ENCODE measurements around the gene MAPRE3.
"Not testable (repeated sequence)": the region's sequence is repeated elsewhere in the genome, so short reads cannot be mapped to it uniquely, and the experiment has no call there.

The MAPRE3 gene

GRCh38 chr2:27071990-27072830, 101.8 kb downstream of the MAPRE3 start:
- DNase-seq: no peak

GRCh38 chr2:27072920-27073319, 102.5 kb downstream of the MAPRE3 start:
- DNase-seq: no peak

- no peak for DNase-seq
Measured at GRCh38 chr2:27073782-27074181, 103.3 kb downstream of the MAPRE3 start.

GRCh38 chr2:27074738-27075565, 104.5 kb downstream of the MAPRE3 start:
- no peak for DNase-seq

GRCh38 chr2:27075566-27075871, 105.1 kb downstream of the MAPRE3 start:
- not testable (repeated sequence) for DNase-seq

- no peak for DNase-seq
Measured at GRCh38 chr2:27076323-27076722, 105.9 kb downstream of the MAPRE3 start.

All from DMS153 (cell line).